Esophagus muscularis mucosa (tissue), 4 donors: ENCODE measurements around the gene CHRNA9. TPM values are rescaled to one million over a fixed set of nuclear protein-coding genes. Genes with fewer than 3 reads are reported as not detected.

Source experiments
- DNase-seq: peaks from one replicate; pipeline ENCODE4 v3.0.0-alpha.2; 2017; ENCODE audit errors: extremely low spot score
- H3K27ac ChIP-seq, 4 donors: fragments of 200-600 bp; sonication (generic); replicated peaks in 1 of 4; 1 replicate in 3 of 4; 2 replicates in 1 of 4; pipeline ENCODE4 v1.5.1; 2016 to 2019; ENCODE audit warnings: mild to moderate bottlenecking in 1 of 4
- H3K27me3 ChIP-seq, 4 donors: fragments of 200-600 bp; sonication (generic); one replicate each; pipeline versions ENCODE4 v1.5.1 to v1.6.0; 2016 to 2019
- H3K36me3 ChIP-seq, 4 donors: fragments of 200-600 bp; sonication (generic); one replicate each; pipeline ENCODE4 v1.5.1; 2016 to 2019
- H3K4me1 ChIP-seq, 4 donors: fragments of 200-600 bp; sonication (generic); one replicate each; pipeline ENCODE4 v1.5.1; 2016 to 2019
- H3K4me3 ChIP-seq, 4 donors: fragments of 200-600 bp; sonication (generic); 1 replicate in 2 of 4; 2 replicates in 2 of 4; pipeline ENCODE4 v1.5.1; 2016 to 2019; ENCODE audit warnings: mild to moderate bottlenecking in 4 of 4, moderate library complexity in 1 of 4
- H3K9me3 ChIP-seq, 4 donors: fragments of 200-600 bp; sonication (generic); 1 replicate in 3 of 4; 2 replicates in 1 of 4; pipeline ENCODE4 v1.5.1; 2016 to 2019
- CTCF ChIP-seq, 3 experiments: fragments of 200-600 bp in 2 of 3; fragments of 450-650 bp in 1 of 3; sonication (generic) in 2 of 3; IDR thresholded peaks; one replicate each; pipeline ENCODE4 v1.5.1; 2017 to 2019; ENCODE audit warnings: antibody characterized with exemption in 3 of 3, mild to moderate bottlenecking in 2 of 3, moderate library complexity in 1 of 3
- EP300 ChIP-seq: sonication (generic); formaldehyde crosslinking; IDR thresholded peaks from one replicate; pipeline ENCODE4 v1.6.1; 2017; ENCODE audit warnings: antibody characterized with exemption
- POLR2A ChIP-seq: fragments of 450-650 bp; IDR thresholded peaks from one replicate; pipeline ENCODE4 v1.6.1; 2017; ENCODE audit warnings: antibody characterized with exemption, moderate library complexity, mild to moderate bottlenecking, low read depth
- POLR2AphosphoS5 ChIP-seq, 2 donors: sonication (generic); formaldehyde crosslinking; IDR thresholded peaks; one replicate each; pipeline ENCODE4 v1.6.1; 2017; ENCODE audit warnings: antibody characterized with exemption in 2 of 2
- WGBS: methylation state at CpG from one replicate; pipeline ENCODE4 v1.1.5; 2018; 5-methylcytosine and 5-hydroxymethylcytosine counted together
- intact Hi-C: fragments of 100-400 bp; cut with DNase I; formaldehyde crosslinking; loops from one replicate; pipeline ENCODE4 v1.15.1; 2023
- total RNA-seq, 4 donors: library from RNA; depleted of rRNA; stranded (reverse); fragments of >200 nt; gene quantifications; one replicate each; pipeline versions ENCODE4 v1.1.0 to v1.2.1, GENCODE V29; 2016

The CHRNA9 gene
- total RNA-seq, 4 donors from 2014 or later = 0.11 TPM; not detected in 3

GRCh38 chr4:40316782-40317635, 18.1 kb upstream of the CHRNA9 start:
- intact Hi-C loops = loop anchor here (5.0 kb wide), 1 partner anchor 260 kb away; the partner anchor contains the start of gene N4BP2
- Histone ChIP-seq H3K9me3 (no peaks in the 10 kb centered on the region), H3K4me3 (peak overlapping the region; percentile 13 to 52 (median 49)), H3K27ac (peak overlapping the region; percentile 79 to 80 (median 80)), H3K27me3 (no peaks in the 10 kb centered on the region), H3K36me3 (no peaks in the 10 kb centered on the region), H3K4me1 (peaks cover 9 to 30% (median 21%) of the 10 kb centered on the region in 4 donors)
- 8% methylated on average over 19 of the region's 19 CpGs for WGBS
- TF ChIP-seq POLR2AphosphoS5 (IDR thresholded peaks at IDR 0.05) (peak in 1 of 2 donors; percentile 46), CTCF (IDR thresholded peaks at IDR 0.05) (peak; percentile 65 to 86 (median 74)), POLR2A (no peak), EP300 (no peak)
- no peak for DNase-seq

GRCh38 chr4:40317916-40318658, 17.0 kb upstream of the CHRNA9 start:
- Histone ChIP-seq H3K27ac (peak overlapping the region in 1 of 4 donors; percentile 79), H3K4me3 (no peak overlapping the region), H3K9me3 (no peaks in the 10 kb centered on the region), H3K4me1 (peaks cover 9 to 40% (median 22%) of the 10 kb centered on the region in 4 donors), H3K36me3 (no peaks in the 10 kb centered on the region), H3K27me3 (no peaks in the 10 kb centered on the region)
- DNase-seq = no peak
- no peak for TF ChIP-seq CTCF (IDR thresholded peaks at IDR 0.05)
- TF ChIP-seq POLR2A = no peak
- intact Hi-C loops = loop anchor here (5.0 kb wide), 1 partner anchor 261 kb away; the partner anchor contains the start of gene N4BP2
- 98% methylated on average over 10 of the region's 10 CpGs for WGBS

- Histone ChIP-seq H3K4me3 (no peak overlapping the region), H3K27ac (no peak overlapping the region), H3K4me1 (peaks cover 4 to 31% (median 16%) of the 10 kb centered on the region in 4 donors), H3K36me3 (no peaks in the 10 kb centered on the region), H3K27me3 (no peaks in the 10 kb centered on the region), H3K9me3 (no peaks in the 10 kb centered on the region)
- intact Hi-C loops = no loop called here
- no peak for DNase-seq
- WGBS = 41% methylated on average over 7 of the region's 7 CpGs
- TF ChIP-seq CTCF (IDR thresholded peaks at IDR 0.05) (no peak), POLR2AphosphoS5 (IDR thresholded peaks at IDR 0.05) (no peak)
Observed at GRCh38 chr4:40321574-40322275, 13.4 kb upstream of the CHRNA9 start.

- no peak overlapping the region for H3K4me3 ChIP-seq
- DNase-seq = no peak
- intact Hi-C loops = no loop called here
- TF ChIP-seq POLR2A (no peak), POLR2AphosphoS5 (IDR thresholded peaks at IDR 0.05) (no peak), EP300 (no peak), CTCF (IDR thresholded peaks at IDR 0.05) (no peak)
- no peaks in the 10 kb centered on the region for H3K9me3 ChIP-seq
- no peaks in the 10 kb centered on the region for H3K36me3 ChIP-seq
- peaks cover 0 to 22% (median 8%) of the 10 kb centered on the region in 4 donors for H3K4me1 ChIP-seq
- H3K27ac ChIP-seq = no peak overlapping the region
- no peaks in the 10 kb centered on the region for H3K27me3 ChIP-seq
- WGBS = 40% methylated on average over 4 of the region's 4 CpGs
Observed at GRCh38 chr4:40322811-40323210, 12.3 kb upstream of the CHRNA9 start.
